ENCODE data around the gene CXorf65.

The CXorf65 gene

GRCh38 chrX:71082124-71082647 is 24.4 kb downstream of the CXorf65 start:
- TF ChIP-seq GABPA (IDR thresholded peaks at IDR 0.05; ENCODE audit: low read depth) (no peak), SPI1 (IDR thresholded peaks at IDR 0.05; ENCODE audit: borderline replicate concordance, low read depth) (no peak), REST (IDR thresholded peaks at IDR 0.05; ENCODE audit: insufficient replicate concordance, low read depth) (no peak), POLR2AphosphoS5 (IDR thresholded peaks at IDR 0.05; ENCODE audit: low read depth) (no peak), CTCF (IDR thresholded peaks at IDR 0.05; ENCODE audit: insufficient read depth, low read length) (no peak)
- no peak overlapping the region for H3K4me3 ChIP-seq (replicated peaks; ENCODE audit: insufficient read depth, low read length)
- no peak for DNase-seq (ENCODE audit: low read depth in 1 of 2, low spot score in 1 of 2)
- no peaks in the 10 kb centered on the region for H3K27me3 ChIP-seq (ENCODE audit: insufficient read depth, poor library complexity, severe bottlenecking)
- no peak overlapping the region for H3K27ac ChIP-seq (replicated peaks)

- DNase-seq (ENCODE audit: low read depth in 1 of 2, low spot score in 1 of 2), result no peak
- TF ChIP-seq REST (IDR thresholded peaks at IDR 0.05; ENCODE audit: insufficient replicate concordance, low read depth) (no peak), SPI1 (IDR thresholded peaks at IDR 0.05; ENCODE audit: borderline replicate concordance, low read depth) (no peak), POLR2AphosphoS5 (IDR thresholded peaks at IDR 0.05; ENCODE audit: low read depth) (no peak), GABPA (IDR thresholded peaks at IDR 0.05; ENCODE audit: low read depth) (no peak), CTCF (IDR thresholded peaks at IDR 0.05; ENCODE audit: insufficient read depth, low read length) (no peak)
- Histone ChIP-seq H3K4me3 (replicated peaks; ENCODE audit: insufficient read depth, low read length) (no peak overlapping the region), H3K27me3 (ENCODE audit: insufficient read depth, poor library complexity, severe bottlenecking) (no peaks in the 10 kb centered on the region), H3K27ac (replicated peaks) (no peak overlapping the region)
These were observed 25.0 kb downstream of the CXorf65 start for GRCh38 chrX:71081330-71082123.

- no peak overlapping the region for H3K4me3 ChIP-seq (replicated peaks; ENCODE audit: insufficient read depth, low read length)
- H3K27ac ChIP-seq (replicated peaks), result no peak overlapping the region
- no peaks in the 10 kb centered on the region for H3K27me3 ChIP-seq (ENCODE audit: insufficient read depth, poor library complexity, severe bottlenecking)
- no peak for TF ChIP-seq POLR2AphosphoS5 (IDR thresholded peaks at IDR 0.05; ENCODE audit: low read depth)
- no peak for TF ChIP-seq REST (IDR thresholded peaks at IDR 0.05; ENCODE audit: insufficient replicate concordance, low read depth)
- no peak for TF ChIP-seq CTCF (IDR thresholded peaks at IDR 0.05; ENCODE audit: insufficient read depth, low read length)
- no peak for TF ChIP-seq SPI1 (IDR thresholded peaks at IDR 0.05; ENCODE audit: borderline replicate concordance, low read depth)
- TF ChIP-seq GABPA (IDR thresholded peaks at IDR 0.05; ENCODE audit: low read depth), result no peak
- no peak for DNase-seq (ENCODE audit: low read depth in 1 of 2, low spot score in 1 of 2)
These were observed 36.0 kb downstream of the CXorf65 start for GRCh38 chrX:71070531-71070930.

Measured in HL-60 (cell line).